Measurements from ENCODE around the gene TM4SF20.

- TF ChIP-seq, protein P1, sequence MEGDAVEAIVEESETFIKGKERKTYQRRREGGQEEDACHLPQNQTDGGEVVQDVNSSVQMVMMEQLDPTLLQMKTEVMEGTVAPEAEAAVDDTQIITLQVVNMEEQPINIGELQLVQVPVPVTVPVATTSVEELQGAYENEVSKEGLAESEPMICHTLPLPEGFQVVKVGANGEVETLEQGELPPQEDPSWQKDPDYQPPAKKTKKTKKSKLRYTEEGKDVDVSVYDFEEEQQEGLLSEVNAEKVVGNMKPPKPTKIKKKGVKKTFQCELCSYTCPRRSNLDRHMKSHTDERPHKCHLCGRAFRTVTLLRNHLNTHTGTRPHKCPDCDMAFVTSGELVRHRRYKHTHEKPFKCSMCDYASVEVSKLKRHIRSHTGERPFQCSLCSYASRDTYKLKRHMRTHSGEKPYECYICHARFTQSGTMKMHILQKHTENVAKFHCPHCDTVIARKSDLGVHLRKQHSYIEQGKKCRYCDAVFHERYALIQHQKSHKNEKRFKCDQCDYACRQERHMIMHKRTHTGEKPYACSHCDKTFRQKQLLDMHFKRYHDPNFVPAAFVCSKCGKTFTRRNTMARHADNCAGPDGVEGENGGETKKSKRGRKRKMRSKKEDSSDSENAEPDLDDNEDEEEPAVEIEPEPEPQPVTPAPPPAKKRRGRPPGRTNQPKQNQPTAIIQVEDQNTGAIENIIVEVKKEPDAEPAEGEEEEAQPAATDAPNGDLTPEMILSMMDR (conservative IDR thresholded peaks at IDR 0.05; ENCODE audit: low read length) = no peak
- TF ChIP-seq EZH2phosphoT487 (IDR thresholded peaks at IDR 0.05; ENCODE audit: borderline replicate concordance, low read depth, low read length) = no peak
These were observed 56.4 kb downstream of the TM4SF20 start for GRCh38 chr2:227322530-227323205.

Data from OCI-LY7 (cell line).